GM18502 (cell line): Measurements from ENCODE around the gene RIMBP2.
"Not testable (repeated sequence)": the region's sequence is repeated elsewhere in the genome, so short reads cannot be mapped to it uniquely, and the experiment has no call there.

Experiments used
- ATAC-seq: cut with Tn5 transposase; IDR thresholded peaks from one replicate; pipeline ENCODE4 v1.9.1; 2021; ENCODE audit warnings: mild to moderate bottlenecking; ENCODE audit not compliant: unreplicated experiment, poor library complexity

Gene RIMBP2

GRCh38 chr12:130584475-130584874, 131.6 kb downstream of the RIMBP2 start:
- ATAC-seq = not testable (repeated sequence)

- no peak for ATAC-seq
These were observed 132.3 kb downstream of the RIMBP2 start for GRCh38 chr12:130583800-130584199.

- no peak for ATAC-seq
These were observed 132.8 kb downstream of the RIMBP2 start for GRCh38 chr12:130583317-130583716.

GRCh38 chr12:130582286-130582685, 133.8 kb downstream of the RIMBP2 start:
- no peak for ATAC-seq

- ATAC-seq = no peak
These were observed 134.3 kb downstream of the RIMBP2 start for GRCh38 chr12:130581782-130582181.

GRCh38 chr12:130579231-130579630, 136.9 kb downstream of the RIMBP2 start:
- ATAC-seq = no peak

GRCh38 chr12:130577351-130577750, 138.7 kb downstream of the RIMBP2 start:
- no peak for ATAC-seq

- ATAC-seq = no peak
These were observed 139.7 kb downstream of the RIMBP2 start for GRCh38 chr12:130576371-130576816.

GRCh38 chr12:130574402-130574801, 141.7 kb downstream of the RIMBP2 start:
- ATAC-seq = no peak

- no peak for ATAC-seq
These were observed 142.3 kb downstream of the RIMBP2 start for GRCh38 chr12:130573766-130574165.

GRCh38 chr12:130573235-130573634, 142.9 kb downstream of the RIMBP2 start:
- ATAC-seq = no peak

GRCh38 chr12:130572553-130572952, 143.5 kb downstream of the RIMBP2 start:
- no peak for ATAC-seq

- ATAC-seq = no peak
These were observed 144.4 kb downstream of the RIMBP2 start for GRCh38 chr12:130571734-130572133.

- peak; percentile 59 for ATAC-seq
These were observed 145.0 kb downstream of the RIMBP2 start for GRCh38 chr12:130571089-130571488.

- ATAC-seq = no peak
These were observed 146.6 kb downstream of the RIMBP2 start for GRCh38 chr12:130569521-130569920.

- no peak for ATAC-seq
These were observed 147.6 kb downstream of the RIMBP2 start for GRCh38 chr12:130568501-130568900.

GRCh38 chr12:130568041-130568440, 148.1 kb downstream of the RIMBP2 start:
- ATAC-seq = no peak

GRCh38 chr12:130566446-130567155, 149.5 kb downstream of the RIMBP2 start:
- no peak for ATAC-seq

GRCh38 chr12:130565189-130565588, 150.9 kb downstream of the RIMBP2 start:
- no peak for ATAC-seq

- no peak for ATAC-seq
These were observed 152.8 kb downstream of the RIMBP2 start for GRCh38 chr12:130563323-130563722.

GRCh38 chr12:130562716-130563115, 153.4 kb downstream of the RIMBP2 start:
- no peak for ATAC-seq

- ATAC-seq = no peak
These were observed 155.8 kb downstream of the RIMBP2 start for GRCh38 chr12:130560321-130560720.
